Muscle layer of duodenum (tissue), 2 donors: Measurements from ENCODE around the gene NOP56.
"Not testable (repeated sequence)": the region's sequence is repeated elsewhere in the genome, so short reads cannot be mapped to it uniquely, and the experiment has no call there.

Experiments
- H3K27ac ChIP-seq: one replicate; pipeline ENCODE4 v1.7.0; 2013; ENCODE audit warnings: mild to moderate bottlenecking, low read length
- H3K27me3 ChIP-seq: one replicate; pipeline ENCODE4 v1.7.0; 2013; ENCODE audit warnings: low read depth, mild to moderate bottlenecking, control low read depth, low read length
- H3K36me3 ChIP-seq, 2 donors: one replicate each; pipeline ENCODE4 v1.7.0; 2013; ENCODE audit warnings: low read length in 2 of 2, control low read depth in 1 of 2, mild to moderate bottlenecking in 1 of 2; ENCODE audit not compliant: insufficient read depth in 2 of 2, control insufficient read depth in 1 of 2
- H3K4me1 ChIP-seq, 2 donors: one replicate each; pipeline ENCODE4 v1.7.0; 2013; ENCODE audit warnings: low read length in 2 of 2, mild to moderate bottlenecking in 2 of 2, control low read depth in 1 of 2, moderate library complexity in 1 of 2; ENCODE audit not compliant: insufficient read depth in 2 of 2, control insufficient read depth in 1 of 2
- H3K4me3 ChIP-seq, 2 donors: one replicate each; pipeline ENCODE4 v1.7.0; 2013; ENCODE audit warnings: low read length in 2 of 2, low read depth in 1 of 2, mild to moderate bottlenecking in 1 of 2
- H3K9me3 ChIP-seq, 2 donors: one replicate each; pipeline ENCODE4 v1.7.0; 2013; ENCODE audit warnings: low read length in 2 of 2, control low read depth in 1 of 2, mild to moderate bottlenecking in 1 of 2; ENCODE audit not compliant: control insufficient read depth in 1 of 2
- donor health status: healthy.

NOP56 gene

GRCh38 chr20:2658414-2659354 is 6.3 kb downstream of the NOP56 start:
- Histone ChIP-seq H3K9me3 (no peaks in the 10 kb centered on the region), H3K27ac (no peak overlapping the region), H3K27me3 (no peaks in the 10 kb centered on the region), H3K36me3 (peaks cover 64 to 85% of the 10 kb centered on the region in 2 donors), H3K4me3 (no peak overlapping the region), H3K4me1 (peaks cover 12 to 16% of the 10 kb centered on the region in 2 donors)

DNA sequence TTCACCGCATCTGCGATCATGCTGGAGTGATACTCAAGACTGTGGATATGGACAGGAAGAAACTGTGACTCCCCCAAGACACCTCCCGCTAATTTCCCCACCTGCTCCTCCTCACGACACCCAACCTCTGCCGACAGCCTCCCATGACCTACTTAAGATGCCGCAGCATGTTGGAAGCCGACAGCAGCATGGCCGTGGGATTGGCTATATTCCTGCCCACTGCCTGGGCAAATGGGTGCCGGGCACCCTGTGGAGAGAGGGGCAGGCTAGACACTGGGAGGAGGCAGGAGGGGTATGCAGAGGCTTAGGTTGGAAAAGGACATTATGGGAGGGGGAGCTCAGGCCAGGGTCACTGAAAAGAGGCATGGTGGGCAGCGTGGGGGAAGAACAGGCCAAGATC is 7.1 kb downstream of the NOP56 start:
- Histone ChIP-seq H3K4me1 (peaks cover 6 to 10% of the 10 kb centered on the region in 2 donors), H3K27me3 (no peaks in the 10 kb centered on the region), H3K27ac (no peak overlapping the region), H3K9me3 (no peaks in the 10 kb centered on the region), H3K4me3 (no peak overlapping the region), H3K36me3 (peaks cover 62 to 79% of the 10 kb centered on the region in 2 donors)

- H3K27me3 ChIP-seq, result no peaks in the 10 kb centered on the region
- H3K9me3 ChIP-seq, result no peaks in the 10 kb centered on the region
- peaks cover 6 to 10% of the 10 kb centered on the region in 2 donors for H3K4me1 ChIP-seq
- peak overlapping the region; percentile 100 for H3K27ac ChIP-seq
- H3K4me3 ChIP-seq, result peak overlapping the region; percentile 92 to 99
- H3K36me3 ChIP-seq, result peaks cover 30 to 40% of the 10 kb centered on the region in 2 donors
These were observed 11.0 kb downstream of the NOP56 start for GRCh38 chr20:2663364-2663886.

DNA sequence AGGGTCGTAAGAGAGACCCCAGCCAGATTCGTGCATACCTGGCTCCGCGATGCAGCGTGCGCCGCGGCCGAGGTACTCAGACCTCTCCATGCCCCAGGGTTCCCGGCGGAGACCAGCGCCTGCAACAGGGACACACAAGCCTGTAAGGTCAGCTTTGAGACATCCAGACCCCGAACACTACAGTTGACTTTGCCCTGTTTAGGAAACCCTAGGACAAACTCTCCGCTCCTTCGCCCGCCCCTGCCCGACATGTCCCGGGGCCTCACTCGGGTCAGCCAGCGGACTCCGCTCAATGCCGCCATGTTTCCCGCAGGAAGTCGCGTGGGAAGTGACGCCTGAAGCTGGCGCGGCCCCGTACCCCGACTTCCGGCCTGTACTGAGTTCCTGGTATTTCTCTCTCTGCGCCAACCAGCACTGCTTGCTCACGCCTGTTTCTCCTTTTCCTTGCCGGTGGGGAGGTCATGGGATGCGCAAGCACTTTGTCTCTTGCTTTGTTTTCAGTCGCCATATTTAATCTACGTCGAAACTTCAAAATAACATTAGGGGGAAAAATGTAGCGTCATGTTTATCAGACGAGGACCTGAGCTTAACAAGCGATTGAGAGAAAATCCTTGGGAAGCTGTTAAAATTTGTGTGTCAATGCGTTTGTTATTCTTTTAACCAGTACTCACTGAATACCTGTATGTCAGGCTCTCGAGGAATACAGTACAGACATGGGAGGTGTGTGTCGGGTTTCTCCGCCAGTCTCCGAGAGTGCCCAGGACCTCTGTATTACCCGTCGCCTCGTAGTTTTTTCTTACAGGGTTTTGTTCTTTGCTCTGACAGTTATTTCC is 11.7 kb downstream of the NOP56 start, which contains the start of gene IDH3B:
Gene IDH3B (minus strand): TSS at position 330 of the 833 bp plus-strand sequence. CDS start 28 bp downstream, at position 302.
- Histone ChIP-seq H3K27ac (peak within 1 kb of the TSS; percentile 100), H3K36me3 (peaks cover 23 to 34% of the 10 kb centered on the region in 2 donors), H3K4me1 (peaks cover 6 to 10% of the 10 kb centered on the region in 2 donors), H3K9me3 (no peaks in the 10 kb centered on the region), H3K4me3 (peak within 1 kb of the TSS; percentile 92 to 99), H3K27me3 (no peaks in the 10 kb centered on the region)

DNA sequence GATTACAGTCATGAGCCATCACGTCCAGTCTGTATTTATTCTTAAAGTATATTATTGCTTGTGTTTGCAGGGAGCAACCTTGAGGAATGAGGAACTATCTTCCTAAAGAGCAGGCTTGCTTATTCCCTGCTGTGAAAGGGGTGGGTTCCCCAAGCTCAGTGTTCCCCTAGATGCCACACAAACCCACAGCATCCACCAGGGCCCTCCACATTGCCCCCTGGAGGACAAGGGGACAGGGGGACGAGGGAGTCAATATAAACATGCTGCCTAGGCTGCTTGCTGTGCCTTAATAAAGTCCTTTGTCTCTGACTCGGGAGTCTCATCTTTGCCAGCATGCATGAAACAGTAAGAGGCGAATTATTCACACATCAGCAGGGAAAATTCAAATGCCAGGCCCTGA is 19.5 kb downstream of the NOP56 start:
- no peaks in the 10 kb centered on the region for H3K36me3 ChIP-seq
- no peaks in the 10 kb centered on the region for H3K4me1 ChIP-seq
- no peaks in the 10 kb centered on the region for H3K9me3 ChIP-seq
- H3K4me3 ChIP-seq, result no peak overlapping the region
- no peak overlapping the region for H3K27ac ChIP-seq
- H3K27me3 ChIP-seq, result no peaks in the 10 kb centered on the region

- H3K4me1 ChIP-seq, result no peaks in the 10 kb centered on the region
- no peaks in the 10 kb centered on the region for H3K36me3 ChIP-seq
- no peaks in the 10 kb centered on the region for H3K9me3 ChIP-seq
- H3K4me3 ChIP-seq, result no peak overlapping the region
- H3K27ac ChIP-seq, result no peak overlapping the region
- no peaks in the 10 kb centered on the region for H3K27me3 ChIP-seq
These were observed 20.0 kb downstream of the NOP56 start for GRCh38 chr20:2672446-2672845.

GRCh38 chr20:2673453-2673852 is 21.0 kb downstream of the NOP56 start:
- Histone ChIP-seq H3K27me3 (no peaks in the 10 kb centered on the region), H3K4me3 (no peak overlapping the region), H3K9me3 (no peaks in the 10 kb centered on the region), H3K36me3 (no peaks in the 10 kb centered on the region), H3K27ac (no peak overlapping the region), H3K4me1 (no peaks in the 10 kb centered on the region)

GRCh38 chr20:2680046-2680445 is 27.6 kb downstream of the NOP56 start:
- Histone ChIP-seq H3K9me3 (no peaks in the 10 kb centered on the region), H3K27me3 (no peaks in the 10 kb centered on the region), H3K36me3 (no peaks in the 10 kb centered on the region), H3K4me3 (no peak overlapping the region), H3K27ac (no peak overlapping the region), H3K4me1 (no peaks in the 10 kb centered on the region)

DNA sequence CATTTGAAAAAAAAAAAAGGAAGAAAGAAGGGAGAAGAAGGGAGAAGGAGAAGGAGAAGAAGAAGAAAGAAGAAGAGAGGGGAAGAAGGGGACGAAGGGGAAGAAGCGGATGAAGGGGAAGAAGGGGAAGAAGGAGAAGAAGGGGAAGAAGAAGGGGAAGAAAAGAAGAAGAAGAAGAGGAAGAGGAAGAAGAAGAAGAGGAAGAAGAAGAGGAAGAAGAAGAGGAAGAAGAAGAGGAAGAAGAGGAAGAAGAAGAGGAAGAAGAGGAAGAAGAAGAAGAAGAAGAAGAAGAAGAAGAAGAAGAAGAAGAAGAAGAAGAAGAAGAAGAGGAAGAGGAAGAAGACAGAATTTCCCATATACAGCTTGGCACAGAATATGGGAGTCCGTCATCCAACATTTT is 29.6 kb downstream of the NOP56 start:
- H3K9me3 ChIP-seq, H3K27me3 ChIP-seq, H3K36me3 ChIP-seq, H3K27ac ChIP-seq, H3K4me1 ChIP-seq, H3K4me3 ChIP-seq: not testable (repeated sequence)

- not testable (repeated sequence) for H3K4me3 ChIP-seq, H3K36me3 ChIP-seq, H3K4me1 ChIP-seq
These were observed 32.4 kb downstream of the NOP56 start for GRCh38 chr20:2684817-2685216.

DNA sequence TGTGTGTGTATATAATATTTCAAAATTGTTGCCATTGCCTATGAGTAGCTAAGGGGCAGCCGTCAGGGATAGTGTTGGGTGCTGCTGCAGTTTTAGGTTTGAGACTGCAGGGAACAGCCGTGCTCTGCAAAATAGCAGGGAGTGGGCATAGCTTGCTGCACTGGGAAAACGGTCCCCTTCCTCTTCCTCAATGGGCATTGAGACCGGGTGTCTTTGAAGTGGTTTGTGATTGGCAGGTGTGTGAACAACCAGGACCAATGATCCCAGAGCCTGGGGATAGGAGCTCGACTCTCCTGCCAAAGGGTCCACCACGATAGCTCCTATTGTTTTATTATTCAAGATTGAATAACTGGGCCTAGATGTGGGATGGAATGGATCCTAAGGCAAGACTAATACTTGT is 35.1 kb downstream of the NOP56 start:
- Histone ChIP-seq H3K27ac (no peak overlapping the region), H3K9me3 (no peaks in the 10 kb centered on the region), H3K36me3 (no peaks in the 10 kb centered on the region), H3K4me1 (no peaks in the 10 kb centered on the region), H3K4me3 (no peak overlapping the region), H3K27me3 (peaks cover 5% of the 10 kb centered on the region)

More at GRCh38 chr20:2684817-2685216, 32.4 kb downstream of the NOP56 start:
- not testable (repeated sequence) for H3K27ac ChIP-seq, H3K9me3 ChIP-seq, H3K27me3 ChIP-seq
